Fibroblast of the conjunctiva (primary cell): Measurements from ENCODE around the gene IFITM1.
"Not testable (repeated sequence)": the region's sequence is repeated elsewhere in the genome, so short reads cannot be mapped to it uniquely, and the experiment has no call there.

Experiments
- DNase-seq: peaks from one replicate; pipeline ENCODE4 v3.0.0-alpha.2; 2010; ENCODE audit warnings: low read depth

Gene IFITM1

DNA sequence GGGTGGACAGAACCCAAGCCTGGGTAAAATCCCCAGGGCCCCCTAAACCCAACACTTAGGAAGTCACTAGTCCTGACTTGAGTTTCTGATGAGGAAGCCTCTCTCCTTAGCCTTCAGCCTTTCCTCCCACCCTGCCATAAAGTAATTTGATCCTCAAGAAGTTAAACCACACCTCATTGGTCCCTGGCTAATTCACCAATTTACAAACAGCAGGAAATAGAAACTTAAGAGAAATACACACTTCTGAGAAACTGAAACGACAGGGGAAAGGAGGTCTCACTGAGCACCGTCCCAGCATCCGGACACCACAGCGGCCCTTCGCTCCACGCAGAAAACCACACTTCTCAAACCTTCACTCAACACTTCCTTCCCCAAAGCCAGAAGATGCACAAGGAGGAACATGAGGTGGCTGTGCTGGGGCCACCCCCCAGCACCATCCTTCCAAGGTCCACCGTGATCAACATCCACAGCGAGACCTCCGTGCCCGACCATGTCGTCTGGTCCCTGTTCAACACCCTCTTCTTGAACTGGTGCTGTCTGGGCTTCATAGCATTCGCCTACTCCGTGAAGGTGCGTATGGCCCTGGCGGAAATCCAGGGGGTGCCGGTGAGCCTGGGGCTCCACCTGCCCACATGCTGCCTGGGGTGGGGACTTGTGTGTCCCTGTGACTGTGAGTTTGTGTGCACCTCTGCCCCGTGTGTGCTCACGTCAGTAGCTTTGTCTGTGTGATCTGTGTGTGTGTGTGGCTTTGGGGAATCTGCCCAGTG, at the start of gene IFITM1:
IFITM1 (plus strand) TSS at position 254 of the 767 bp plus-strand sequence; CDS start at position 385, 131 bp downstream.
- peak; percentile 53 for DNase-seq

DNA sequence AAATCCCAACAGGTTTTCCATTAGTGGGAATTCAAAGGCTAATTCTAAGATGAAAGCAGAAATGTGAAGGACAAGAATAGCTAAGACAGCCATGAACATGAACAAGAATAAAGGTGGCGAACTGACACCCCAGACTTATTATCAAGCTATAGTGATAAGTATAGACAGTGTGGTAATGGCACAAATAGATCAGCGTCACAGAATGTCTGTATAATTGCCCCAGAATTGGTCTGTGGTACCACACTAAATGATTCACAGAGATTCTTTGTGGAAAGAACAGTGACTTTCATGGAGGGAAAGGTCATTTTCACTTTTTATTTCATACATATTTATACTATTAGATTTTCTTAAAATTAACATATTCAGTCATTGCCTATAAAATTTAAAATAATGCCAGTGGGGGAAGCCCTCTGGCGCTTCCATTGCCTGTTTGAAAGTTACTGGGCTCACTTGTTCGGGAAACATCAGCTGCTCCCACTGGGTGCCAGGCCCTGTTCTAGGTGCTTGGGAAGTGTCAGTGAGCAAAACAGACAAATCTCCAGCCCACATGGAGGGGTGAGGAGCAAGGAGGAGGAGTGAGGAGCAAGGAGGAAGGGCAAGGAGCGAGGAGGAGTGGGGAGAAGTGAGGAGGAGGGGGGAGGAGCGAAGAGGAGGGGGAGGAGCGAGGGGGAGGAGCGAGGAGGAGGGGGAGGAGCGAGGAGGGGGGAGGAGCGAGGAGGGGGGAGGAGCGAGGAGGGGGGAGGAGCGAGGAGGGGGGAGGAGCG, 47.0 kb upstream of the IFITM1 start:
- DNase-seq, result no peak

DNA sequence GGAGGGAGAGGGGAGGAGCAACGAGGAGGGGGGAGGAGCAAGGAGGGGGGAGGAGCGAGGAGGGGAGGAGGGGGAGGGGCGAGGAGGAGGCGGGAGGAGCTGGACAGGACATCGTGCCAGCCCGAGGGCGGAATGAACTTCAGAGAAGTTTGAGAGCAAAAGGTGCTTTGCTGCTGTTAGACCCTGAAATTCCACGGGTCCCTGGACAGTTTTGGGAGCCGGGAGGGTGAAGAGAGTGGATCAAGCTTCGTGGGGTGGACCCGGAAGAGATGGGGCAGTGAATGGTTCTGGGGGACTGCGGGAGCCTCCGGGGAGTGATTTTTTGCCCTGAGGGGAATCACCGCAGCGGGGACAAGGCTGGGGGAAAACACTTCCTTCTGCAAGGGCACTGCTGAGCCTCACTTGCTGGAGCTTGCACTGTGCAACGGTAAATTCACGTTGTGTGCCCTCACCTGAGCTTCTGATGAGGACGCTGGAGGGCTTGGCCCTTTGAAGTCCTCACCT, 46.3 kb upstream of the IFITM1 start:
- DNase-seq, result no peak

DNA sequence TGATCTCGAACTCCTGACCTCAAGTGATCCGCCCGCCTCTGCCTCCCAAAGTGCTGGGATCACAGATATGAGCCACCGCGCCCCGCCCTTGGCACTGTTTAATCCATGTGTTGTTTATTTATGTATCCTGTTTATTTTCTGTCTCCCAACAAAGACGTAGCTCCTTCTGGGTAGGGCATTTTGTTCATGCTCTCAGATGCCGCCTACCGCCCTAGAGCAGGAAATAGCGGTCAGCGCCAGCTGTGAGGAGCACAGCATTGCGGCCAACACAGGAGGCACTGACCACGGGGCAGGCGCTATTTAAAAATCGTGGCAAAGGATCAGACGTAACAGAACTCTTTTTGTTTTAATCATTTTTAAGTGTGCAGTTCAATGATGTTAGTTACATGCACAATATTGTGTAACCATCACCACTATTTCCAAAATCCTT, 45.1 kb upstream of the IFITM1 start:
- DNase-seq, result not testable (repeated sequence)

DNA sequence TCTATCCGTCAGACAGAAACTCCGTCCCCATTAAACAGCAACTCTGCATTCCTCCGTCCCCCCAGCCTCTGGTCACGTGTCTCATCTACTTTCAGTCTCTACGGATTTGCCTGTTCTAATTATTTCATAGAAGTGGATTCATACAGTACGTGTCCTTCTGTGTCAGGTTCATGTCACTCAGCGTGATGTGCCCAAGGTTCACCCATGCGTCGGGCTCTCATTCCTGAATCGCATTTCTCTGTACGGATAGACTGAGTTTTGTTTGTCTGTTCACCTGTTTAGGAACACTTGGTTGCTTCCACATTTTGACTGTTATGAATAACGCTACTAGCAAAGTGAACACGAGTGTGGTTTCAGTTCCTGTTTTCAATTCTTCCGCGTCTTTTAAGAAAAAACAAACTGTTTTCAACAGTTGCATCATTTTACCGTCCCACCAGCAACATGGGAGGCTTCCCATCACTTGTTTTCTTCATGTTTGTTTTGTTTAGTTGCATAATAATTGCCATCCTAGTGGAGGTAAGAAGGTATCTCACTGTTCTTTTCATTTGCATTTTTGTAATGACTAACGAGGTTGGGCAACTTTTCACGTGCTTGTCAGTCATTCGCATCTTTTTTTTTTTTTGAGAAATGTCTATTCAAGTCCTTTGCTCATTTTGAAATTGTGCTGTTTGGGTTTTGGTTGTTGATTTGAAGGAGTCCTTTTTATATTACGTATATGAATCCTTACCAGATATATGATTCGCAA, 44.5 kb upstream of the IFITM1 start:
- no peak for DNase-seq

DNA sequence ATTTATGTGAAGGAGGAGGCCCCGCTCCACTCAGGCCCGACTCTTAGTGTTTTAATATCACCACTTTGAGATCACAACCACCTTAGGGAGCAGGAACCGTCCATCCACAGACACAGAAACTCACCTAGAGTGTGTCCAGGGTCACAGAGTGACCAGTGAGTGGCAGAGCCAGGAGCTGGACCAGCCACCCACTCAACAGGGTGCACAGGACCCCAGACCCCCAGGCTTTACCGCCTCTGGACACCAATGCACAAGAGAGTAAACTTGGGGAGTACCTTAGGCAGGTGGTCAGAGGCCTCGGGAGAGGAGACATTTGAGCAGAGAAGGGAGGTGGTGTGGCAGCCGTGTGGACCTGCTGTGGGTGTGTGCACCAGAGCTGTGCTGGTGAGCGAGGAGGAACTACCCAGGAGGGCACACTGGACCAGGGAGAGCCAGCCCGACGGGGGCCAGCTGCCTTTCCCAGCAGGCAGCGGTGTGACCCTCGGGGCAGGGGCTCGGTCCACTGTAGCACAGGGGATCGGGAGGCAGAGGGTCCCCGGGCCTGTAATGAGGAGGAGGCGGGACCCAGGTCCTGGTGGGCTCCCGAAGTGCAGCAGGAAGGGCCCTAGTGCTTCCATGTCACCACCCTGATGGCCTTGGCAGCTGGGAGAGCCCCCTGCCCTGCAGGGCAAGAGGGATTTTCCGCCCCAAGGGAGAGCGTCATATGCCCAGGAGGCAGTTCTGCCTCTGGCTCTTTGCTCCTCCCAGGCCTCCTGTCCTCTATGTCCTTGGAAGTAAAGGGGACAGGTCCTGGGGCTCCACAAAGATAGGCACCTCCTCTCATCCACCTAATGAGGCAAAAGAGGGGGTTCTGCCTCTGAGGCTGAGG, 43.2 kb upstream of the IFITM1 start:
- no peak for DNase-seq

DNA sequence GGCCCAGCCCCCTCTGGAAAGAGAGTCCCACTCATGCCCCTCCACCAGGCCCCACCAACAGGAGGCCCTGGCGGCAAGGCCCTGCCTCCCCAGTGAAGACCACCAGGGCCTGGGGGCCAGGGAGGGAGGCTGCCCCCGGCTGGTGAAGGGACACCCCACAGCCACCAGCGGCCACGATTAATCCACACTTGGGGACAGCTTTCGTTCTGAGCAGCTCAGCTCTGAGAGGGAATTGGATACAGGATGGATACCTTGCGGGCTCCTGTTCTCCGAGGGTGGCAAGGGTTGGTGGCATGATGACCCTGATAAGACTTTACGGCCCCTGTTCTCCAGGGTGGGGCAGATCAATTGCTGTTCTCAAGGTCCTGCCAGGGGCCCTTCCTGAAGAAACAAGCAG, 42.5 kb upstream of the IFITM1 start:
- no peak for DNase-seq

DNA sequence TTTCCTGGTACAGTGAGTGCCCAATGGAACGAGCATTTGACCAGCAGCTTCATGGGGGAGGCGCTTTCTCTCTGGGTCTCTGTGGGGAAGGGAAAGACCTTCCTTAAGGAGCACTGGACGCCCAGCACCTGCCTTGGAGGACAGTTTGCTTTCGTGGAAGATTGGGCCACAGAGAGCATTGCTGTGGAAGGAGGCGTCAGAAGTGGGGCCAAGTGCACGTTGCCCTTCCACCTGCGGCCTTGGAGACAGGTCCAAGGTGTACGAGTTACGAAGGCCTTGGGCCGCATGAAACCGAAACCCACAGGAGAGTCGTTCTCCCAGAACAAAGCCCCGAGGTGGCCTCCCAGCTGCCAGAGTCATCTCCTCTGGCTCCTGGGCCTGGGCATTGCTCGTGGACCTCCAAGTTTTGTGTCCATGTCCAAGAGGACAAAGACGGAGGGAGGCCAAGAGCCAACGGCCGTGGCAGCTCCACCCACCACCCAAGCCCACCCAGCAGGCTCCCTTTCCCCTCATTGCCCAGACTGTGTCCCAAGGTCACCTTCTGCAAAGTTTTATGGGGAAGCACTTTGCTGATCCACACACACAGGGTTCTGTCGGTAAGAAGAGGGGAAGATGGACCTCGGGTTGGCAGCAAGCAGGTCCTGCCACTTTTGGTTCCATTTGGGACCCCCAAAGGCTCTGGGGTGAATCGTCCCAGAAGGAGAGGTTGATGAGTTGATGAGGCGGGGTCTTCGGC, 41.5 kb upstream of the IFITM1 start:
- DNase-seq, result no peak

DNA sequence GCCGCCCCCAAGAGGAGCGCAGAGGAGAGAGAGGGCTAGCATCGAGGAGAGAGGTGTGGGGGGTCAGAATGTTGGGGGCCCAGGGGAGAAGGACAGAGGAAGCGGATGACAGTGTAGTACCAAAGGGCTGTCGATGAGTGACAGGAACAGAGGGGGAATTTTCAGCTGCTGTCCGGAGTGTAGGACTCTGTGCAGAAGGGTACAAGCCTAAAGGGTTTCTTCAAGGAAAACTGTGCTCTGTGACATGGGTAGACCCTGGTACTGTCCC, 41.0 kb upstream of the IFITM1 start:
- DNase-seq, result no peak

DNA sequence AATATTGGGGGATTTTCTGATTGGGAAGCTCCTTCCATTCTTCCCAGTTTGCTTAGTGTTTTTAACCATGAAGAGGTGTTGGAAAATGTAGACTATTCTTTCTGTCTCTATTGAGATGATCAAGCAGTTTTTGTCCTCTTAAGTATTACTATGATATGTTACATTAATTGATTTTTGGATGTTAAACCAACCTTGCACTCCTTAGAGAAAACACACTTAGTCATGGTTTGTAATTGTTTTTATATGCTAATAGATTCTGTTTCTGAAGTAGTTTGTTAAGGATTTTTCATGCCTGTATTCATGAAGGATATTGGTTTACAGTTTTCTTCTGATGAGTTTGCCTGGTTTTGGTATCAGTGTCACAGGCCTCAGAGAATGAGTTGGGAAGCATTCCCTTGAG, 37.6 kb upstream of the IFITM1 start:
- DNase-seq, result no peak

DNA sequence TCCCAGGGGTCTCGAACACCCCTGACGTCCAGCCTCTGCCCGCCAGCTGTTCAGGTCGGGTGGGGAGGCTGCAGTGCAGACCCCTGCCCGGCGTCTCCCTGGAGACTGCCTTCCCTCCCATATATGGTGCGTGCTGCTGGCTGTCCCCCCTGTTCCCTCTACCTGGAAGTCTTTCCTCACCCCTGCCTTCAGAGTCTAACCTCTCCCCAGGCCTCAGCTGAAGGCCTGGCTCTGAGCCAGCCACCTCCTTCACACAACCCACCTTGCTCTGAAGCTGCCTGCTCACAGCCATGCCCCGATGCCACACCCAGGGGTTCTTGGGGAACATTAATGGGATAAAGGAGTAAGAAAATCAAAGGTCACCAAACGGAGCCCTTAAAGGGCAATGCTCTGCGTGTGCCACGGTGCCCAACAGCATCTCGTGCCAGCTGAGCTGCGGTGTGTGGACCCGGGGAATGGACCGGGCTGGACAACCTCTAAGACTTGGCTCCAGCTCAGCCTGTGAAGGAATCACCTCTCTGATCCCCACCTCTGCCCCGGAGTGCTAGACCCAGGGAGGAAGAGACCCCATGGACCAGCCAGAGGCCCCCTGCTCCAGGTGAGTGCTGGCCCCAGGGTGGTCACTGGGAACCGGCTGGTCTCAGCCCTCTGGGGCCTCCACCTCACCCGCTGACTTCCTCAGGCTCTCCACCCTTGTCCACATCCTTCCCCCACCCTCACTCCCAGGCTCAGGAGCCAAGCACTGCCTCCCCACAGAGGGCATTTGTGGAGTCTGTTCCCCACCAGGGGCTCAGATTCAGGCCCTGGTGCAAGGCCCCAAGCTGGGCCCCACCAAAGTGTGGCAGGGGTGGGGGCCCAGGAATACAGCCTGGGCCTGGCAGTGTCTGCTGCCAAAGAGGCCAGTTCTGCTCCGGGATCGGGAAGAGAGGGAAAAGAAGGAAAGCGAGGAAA, 35.6 kb upstream of the IFITM1 start, which contains the start of gene NLRP6:
NLRP6 (plus strand) TSS at position 407 of the 951 bp plus-strand sequence; CDS start at position 570, 163 bp downstream.
- no peak for DNase-seq

DNA sequence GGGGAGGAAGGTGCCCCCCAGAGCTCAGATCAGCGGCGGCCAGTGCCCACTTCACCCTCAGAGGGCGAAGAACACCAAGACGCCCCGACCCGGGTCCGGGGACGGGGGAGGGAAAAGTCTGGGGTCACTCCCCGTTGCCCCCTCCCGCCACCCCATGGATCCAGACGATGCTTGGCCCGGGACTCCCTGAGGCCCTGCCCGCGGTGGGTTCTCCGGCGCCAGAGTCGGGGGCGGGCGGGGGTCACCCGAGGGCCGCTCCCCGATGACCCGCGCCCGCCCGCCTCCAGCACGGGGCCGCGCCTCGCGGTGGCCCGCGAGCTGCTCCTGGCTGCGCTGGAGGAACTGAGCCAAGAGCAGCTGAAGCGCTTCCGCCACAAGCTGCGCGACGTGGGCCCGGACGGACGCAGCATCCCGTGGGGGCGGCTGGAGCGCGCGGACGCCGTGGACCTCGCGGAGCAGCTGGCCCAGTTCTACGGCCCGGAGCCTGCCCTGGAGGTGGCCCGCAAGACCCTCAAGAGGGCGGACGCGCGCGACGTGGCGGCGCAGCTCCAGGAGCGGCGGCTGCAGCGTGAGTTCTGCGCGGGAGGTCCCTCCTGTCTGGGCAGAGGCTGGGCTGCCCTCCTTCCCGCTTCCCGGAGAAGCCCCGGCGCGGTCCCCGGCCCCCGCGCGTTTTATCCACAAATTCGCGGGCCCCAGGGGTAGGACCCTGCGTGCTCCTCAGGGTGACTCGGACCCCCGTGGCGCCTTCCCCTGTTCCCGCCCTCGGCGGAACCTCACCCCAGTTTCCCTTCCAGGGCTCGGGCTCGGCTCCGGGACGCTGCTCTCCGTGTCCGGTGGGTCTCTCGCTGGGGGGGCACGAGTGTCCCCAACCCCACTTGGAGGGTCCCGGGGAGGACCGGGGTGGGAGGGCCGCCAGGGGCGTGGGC, 34.5 kb upstream of the IFITM1 start:
- no peak for DNase-seq

DNA sequence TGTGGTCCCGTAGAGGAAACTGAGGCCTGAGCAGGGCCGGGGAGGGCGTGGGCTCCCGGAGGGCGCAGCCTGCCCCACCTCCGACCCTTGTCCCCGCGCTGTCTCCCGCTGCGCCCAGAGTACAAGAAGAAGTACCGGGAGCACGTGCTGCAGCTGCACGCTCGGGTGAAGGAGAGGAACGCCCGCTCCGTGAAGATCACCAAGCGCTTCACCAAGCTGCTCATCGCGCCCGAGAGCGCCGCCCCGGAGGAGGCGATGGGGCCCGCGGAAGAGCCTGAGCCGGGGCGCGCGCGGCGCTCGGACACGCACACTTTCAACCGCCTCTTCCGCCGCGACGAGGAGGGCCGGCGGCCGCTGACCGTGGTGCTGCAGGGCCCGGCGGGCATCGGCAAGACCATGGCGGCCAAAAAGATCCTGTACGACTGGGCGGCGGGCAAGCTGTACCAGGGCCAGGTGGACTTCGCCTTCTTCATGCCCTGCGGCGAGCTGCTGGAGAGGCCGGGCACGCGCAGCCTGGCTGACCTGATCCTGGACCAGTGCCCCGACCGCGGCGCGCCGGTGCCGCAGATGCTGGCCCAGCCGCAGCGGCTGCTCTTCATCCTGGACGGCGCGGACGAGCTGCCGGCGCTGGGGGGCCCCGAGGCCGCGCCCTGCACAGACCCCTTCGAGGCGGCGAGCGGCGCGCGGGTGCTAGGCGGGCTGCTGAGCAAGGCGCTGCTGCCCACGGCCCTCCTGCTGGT, 33.7 kb upstream of the IFITM1 start:
- DNase-seq, result no peak

DNA sequence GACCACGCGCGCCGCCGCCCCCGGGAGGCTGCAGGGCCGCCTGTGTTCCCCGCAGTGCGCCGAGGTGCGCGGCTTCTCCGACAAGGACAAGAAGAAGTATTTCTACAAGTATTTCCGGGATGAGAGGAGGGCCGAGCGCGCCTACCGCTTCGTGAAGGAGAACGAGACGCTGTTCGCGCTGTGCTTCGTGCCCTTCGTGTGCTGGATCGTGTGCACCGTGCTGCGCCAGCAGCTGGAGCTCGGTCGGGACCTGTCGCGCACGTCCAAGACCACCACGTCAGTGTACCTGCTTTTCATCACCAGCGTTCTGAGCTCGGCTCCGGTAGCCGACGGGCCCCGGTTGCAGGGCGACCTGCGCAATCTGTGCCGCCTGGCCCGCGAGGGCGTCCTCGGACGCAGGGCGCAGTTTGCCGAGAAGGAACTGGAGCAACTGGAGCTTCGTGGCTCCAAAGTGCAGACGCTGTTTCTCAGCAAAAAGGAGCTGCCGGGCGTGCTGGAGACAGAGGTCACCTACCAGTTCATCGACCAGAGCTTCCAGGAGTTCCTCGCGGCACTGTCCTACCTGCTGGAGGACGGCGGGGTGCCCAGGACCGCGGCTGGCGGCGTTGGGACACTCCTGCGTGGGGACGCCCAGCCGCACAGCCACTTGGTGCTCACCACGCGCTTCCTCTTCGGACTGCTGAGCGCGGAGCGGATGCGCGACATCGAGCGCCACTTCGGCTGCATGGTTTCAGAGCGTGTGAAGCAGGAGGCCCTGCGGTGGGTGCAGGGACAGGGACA, 32.9 kb upstream of the IFITM1 start:
- DNase-seq, result no peak

DNA sequence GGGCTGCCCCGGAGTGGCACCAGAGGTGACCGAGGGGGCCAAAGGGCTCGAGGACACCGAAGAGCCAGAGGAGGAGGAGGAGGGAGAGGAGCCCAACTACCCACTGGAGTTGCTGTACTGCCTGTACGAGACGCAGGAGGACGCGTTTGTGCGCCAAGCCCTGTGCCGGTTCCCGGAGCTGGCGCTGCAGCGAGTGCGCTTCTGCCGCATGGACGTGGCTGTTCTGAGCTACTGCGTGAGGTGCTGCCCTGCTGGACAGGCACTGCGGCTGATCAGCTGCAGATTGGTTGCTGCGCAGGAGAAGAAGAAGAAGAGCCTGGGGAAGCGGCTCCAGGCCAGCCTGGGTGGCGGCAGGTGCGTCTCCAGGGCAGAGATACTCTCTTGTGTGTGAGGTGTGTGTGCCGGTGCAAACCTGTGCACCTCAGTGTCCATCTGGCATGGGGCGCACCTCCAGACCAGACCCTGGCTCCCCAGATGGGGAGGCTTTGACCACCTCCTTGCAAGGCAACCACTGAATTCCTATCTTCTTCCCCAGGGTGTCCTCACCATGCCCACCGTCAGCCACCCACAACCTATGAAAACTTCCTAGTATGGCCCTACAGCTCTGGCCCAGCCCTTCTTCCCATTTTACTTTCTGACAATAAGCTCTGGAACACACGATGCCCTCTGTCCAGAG, 32.2 kb upstream of the IFITM1 start:
- no peak for DNase-seq

DNA sequence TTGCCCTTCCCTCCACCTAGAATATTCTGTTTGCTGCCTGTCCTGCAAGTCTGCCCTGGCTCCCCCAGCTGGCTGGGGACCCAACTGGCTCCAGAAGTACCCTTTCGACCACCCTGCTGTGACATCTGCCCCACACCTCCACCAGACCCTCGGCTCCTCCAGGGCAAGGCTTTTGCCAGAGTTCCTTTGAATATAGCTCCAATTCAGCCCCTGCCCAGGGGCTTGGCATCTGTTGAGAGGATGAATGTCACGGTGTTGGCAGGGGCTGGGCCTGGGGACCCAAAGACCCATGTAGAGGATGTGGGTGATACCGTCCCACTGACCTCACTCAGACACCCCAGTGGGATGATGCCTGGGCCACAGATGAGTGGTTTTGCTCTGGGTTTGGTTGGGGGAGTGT, 31.7 kb upstream of the IFITM1 start:
- no peak for DNase-seq
